IPS-NIHi7 (cell line): ENCODE results near the gene SPATS2.

ENCODE experiments used
- DNase-seq: peaks from one replicate; pipeline ENCODE4 v3.0.0; 2012; ENCODE audit warnings: mixed read lengths; ENCODE audit errors: extremely low spot score

The SPATS2 gene

GRCh38 chr12:49335955-49336644 lies 31.2 kb upstream of the SPATS2 start:
- no peak for DNase-seq

- DNase-seq, result peak; percentile 88
Measured at GRCh38 chr12:49336645-49337584, 30.3 kb upstream of the SPATS2 start, which contains the start of gene C1QL4. Gene C1QL4, minus strand, starts transcription at chr12:49337188. Its CDS starts 711 bp downstream, at chr12:49336477.

GRCh38 chr12:49338830-49339463 lies 28.3 kb upstream of the SPATS2 start:
- DNase-seq, result no peak

GRCh38 chr12:49339464-49339861 lies 27.8 kb upstream of the SPATS2 start:
- DNase-seq, result no peak

GRCh38 chr12:49340095-49340870 lies 27.0 kb upstream of the SPATS2 start:
- DNase-seq, result no peak

- DNase-seq, result no peak
Measured at GRCh38 chr12:49340971-49341776, 26.1 kb upstream of the SPATS2 start.

GRCh38 chr12:49341777-49342065 lies 25.5 kb upstream of the SPATS2 start:
- no peak for DNase-seq

GRCh38 chr12:49342066-49342913 lies 25.0 kb upstream of the SPATS2 start:
- DNase-seq, result peak; percentile 89

GRCh38 chr12:49342914-49343731 lies 24.1 kb upstream of the SPATS2 start:
- no peak for DNase-seq

- no peak for DNase-seq
Measured at GRCh38 chr12:49344486-49345050, 22.7 kb upstream of the SPATS2 start.

- DNase-seq, result no peak
Measured at GRCh38 chr12:49345051-49345824, 22.0 kb upstream of the SPATS2 start.

- DNase-seq, result no peak
Measured at GRCh38 chr12:49345825-49346658, 21.2 kb upstream of the SPATS2 start.

GRCh38 chr12:49346659-49347310 lies 20.5 kb upstream of the SPATS2 start, which contains the start of gene DNAJC22:
Gene DNAJC22, plus strand, starts transcription at chr12:49346888. Its CDS starts 1,985 bp downstream, at chr12:49348873.
- no peak for DNase-seq

- DNase-seq, result peak; percentile 90
Measured at GRCh38 chr12:49347311-49348193, 19.7 kb upstream of the SPATS2 start.

- no peak for DNase-seq
Measured at GRCh38 chr12:49348781-49349180, 18.5 kb upstream of the SPATS2 start.
